GM23248 (cell line): ENCODE measurements around the gene GNG2. TPM values are rescaled to one million over a fixed set of nuclear protein-coding genes. Genes with fewer than 3 reads are reported as not detected.

Source experiments
- DNase-seq: peaks from one replicate; pipeline ENCODE4 v3.0.0-alpha.2; 2015
- H2AFZ ChIP-seq: fragments of 200-600 bp; sonication (generic); 2 replicates; pipeline ENCODE4 v1.6.1; 2016; ENCODE audit warnings: antibody characterized with exemption
- H3F3A ChIP-seq: fragments of 200-600 bp; sonication (generic); 2 replicates; pipeline ENCODE4 v1.6.1; 2016; ENCODE audit warnings: mild to moderate bottlenecking, antibody characterized with exemption, mixed run types; ENCODE audit not compliant: insufficient read depth
- H3K27ac ChIP-seq: fragments of 200-600 bp; sonication (generic); 2 replicates; pipeline ENCODE4 v1.5.1; 2016; ENCODE audit warnings: mild to moderate bottlenecking
- H3K27me3 ChIP-seq: fragments of 200-600 bp; sonication (generic); replicated peaks from 2 replicates; pipeline ENCODE4 v1.6.1; 2016; ENCODE audit warnings: mild to moderate bottlenecking; ENCODE audit not compliant: insufficient read depth
- H3K36me3 ChIP-seq: fragments of 200-600 bp; sonication (generic); 2 replicates; pipeline ENCODE4 v1.6.1; 2016; ENCODE audit warnings: low read depth, mild to moderate bottlenecking
- H3K4me1 ChIP-seq: fragments of 200-600 bp; sonication (generic); 2 replicates; pipeline ENCODE4 v1.6.1; 2016; ENCODE audit warnings: mild to moderate bottlenecking; ENCODE audit not compliant: insufficient read depth
- H3K4me2 ChIP-seq: fragments of 200-600 bp; sonication (generic); one replicate; pipeline ENCODE4 v1.6.1; 2016; ENCODE audit warnings: mild to moderate bottlenecking; ENCODE audit not compliant: unreplicated experiment
- H3K4me3 ChIP-seq: fragments of 200-600 bp; sonication (generic); 2 replicates; pipeline ENCODE4 v1.5.1; 2016; ENCODE audit warnings: mild to moderate bottlenecking
- H3K79me2 ChIP-seq: fragments of 200-600 bp; sonication (generic); 2 replicates; pipeline ENCODE4 v1.6.1; 2016; ENCODE audit warnings: mild to moderate bottlenecking; ENCODE audit not compliant: insufficient read depth
- H3K9ac ChIP-seq: fragments of 200-600 bp; sonication (generic); 2 replicates; pipeline ENCODE4 v1.6.1; 2016; ENCODE audit warnings: mild to moderate bottlenecking
- H3K9me2 ChIP-seq: fragments of 200-600 bp; sonication (generic); 2 replicates; pipeline ENCODE4 v1.6.1; 2016; ENCODE audit warnings: mixed run types, mild to moderate bottlenecking, moderate library complexity; ENCODE audit not compliant: insufficient read depth
- H3K9me3 ChIP-seq: fragments of 200-600 bp; sonication (generic); one replicate; pipeline ENCODE4 v1.6.1; 2017; ENCODE audit warnings: low read depth
- H4K20me1 ChIP-seq: fragments of 200-600 bp; sonication (generic); 2 replicates; pipeline ENCODE4 v1.6.0; 2016; ENCODE audit not compliant: insufficient read depth
- EZH2 ChIP-seq: fragments of 200-600 bp; sonication (generic); IDR thresholded peaks from 2 replicates; pipeline ENCODE4 v1.6.1; 2018; ENCODE audit warnings: antibody characterized with exemption, mild to moderate bottlenecking; ENCODE audit not compliant: insufficient read depth, poor library complexity, severe bottlenecking
- EZH2phosphoT487 ChIP-seq: fragments of 200-600 bp; sonication (generic); IDR thresholded peaks from 2 replicates; pipeline ENCODE4 v1.6.1; 2018; ENCODE audit warnings: antibody characterized with exemption, moderate library complexity, mild to moderate bottlenecking, low read depth; ENCODE audit not compliant: insufficient read depth
- WGBS, 2 experiments: methylation state at CpG; one replicate each; pipeline ENCODE4 v1.1.6; 2015 to 2017; ENCODE audit warnings: low lambda C conversion rate in 2 of 2, low coverage in 1 of 2; ENCODE audit errors: missing lambda C conversion rate in 2 of 2; 5-methylcytosine and 5-hydroxymethylcytosine counted together
- in situ Hi-C: fragments of 300-500 bp; cut with MboI; formaldehyde crosslinking; loops from 2 replicates; pipeline ENCODE4 v1.15.0; 2020
- polyA plus RNA-seq: library from polyadenylated mRNA; unstranded; fragments of >200 nt; fragmentation: Nextera tagmentation; extraction: Ambion mirVana; gene quantifications from 2 replicates; pipeline ENCODE4 v1.2.1, GENCODE V29; 2016
- total RNA-seq: library from RNA; depleted of rRNA; stranded (reverse); fragments of >200 nt; shearing (Covaris generic); gene quantifications from 2 replicates; pipeline ENCODE4 v1.2.3, GENCODE V29; 2014

The GNG2 gene
- total and polyA plus RNA-seq, 2 experiments from 2014 or later = 13.8 to 16.5 TPM

- Histone ChIP-seq H3K9me3 (no peaks in the 10 kb centered on the region), H3K9me2 (no peaks in the 10 kb centered on the region), H4K20me1 (no peaks in the 10 kb centered on the region), H3K36me3 (no peaks in the 10 kb centered on the region), H3K27me3 (no peaks in the 10 kb centered on the region), H3K27ac (no peak overlapping the region), H3K4me1 (no peaks in the 10 kb centered on the region), H3K9ac (no peak overlapping the region), H3K4me2 (no peak overlapping the region), H3F3A (0 out of 2 replicates have a peak, but pooled peaks cover 4% of the 10 kb centered on the region), H3K79me2 (no peaks in the 10 kb centered on the region), H3K4me3 (no peak overlapping the region), H2AFZ (no peak overlapping the region)
- in situ Hi-C loops = no loop called here
- DNase-seq = peak; percentile 37
- TF ChIP-seq EZH2 = no peak
- WGBS, 2 experiments = 54 to 60% methylated on average over 4 of the region's 4 CpGs
These were observed 68.8 kb downstream of the GNG2 start for GRCh38 chr14:51929166-51929565.

- H3K9ac ChIP-seq = no peak overlapping the region
- no peaks in the 10 kb centered on the region for H4K20me1 ChIP-seq
- TF ChIP-seq EZH2phosphoT487 = no peak
- no peak for TF ChIP-seq EZH2
- no peaks in the 10 kb centered on the region for H3K79me2 ChIP-seq
- H3K9me3 ChIP-seq = no peaks in the 10 kb centered on the region
- in situ Hi-C loops = no loop called here
- no peak overlapping the region for H2AFZ ChIP-seq
- H3F3A ChIP-seq = 0 out of 2 replicates have a peak, but pooled peaks cover 4% of the 10 kb centered on the region
- no peaks in the 10 kb centered on the region for H3K27me3 ChIP-seq
- H3K27ac ChIP-seq = no peak overlapping the region
- H3K4me2 ChIP-seq = no peak overlapping the region
- DNase-seq = no peak
- H3K4me1 ChIP-seq = no peaks in the 10 kb centered on the region
- no peak overlapping the region for H3K4me3 ChIP-seq
- 91 to 92% methylated on average over 8 of the region's 8 CpGs for WGBS, 2 experiments
- no peaks in the 10 kb centered on the region for H3K36me3 ChIP-seq
- H3K9me2 ChIP-seq = no peaks in the 10 kb centered on the region
These were observed 69.7 kb downstream of the GNG2 start for GRCh38 chr14:51929910-51930682.

- Histone ChIP-seq H3K36me3 (no peaks in the 10 kb centered on the region), H3K4me2 (no peak overlapping the region), H3K79me2 (no peaks in the 10 kb centered on the region), H3K4me3 (no peak overlapping the region), H3K9me3 (no peaks in the 10 kb centered on the region), H4K20me1 (no peaks in the 10 kb centered on the region), H3K9ac (no peak overlapping the region), H3F3A (0 out of 2 replicates have a peak, but pooled peaks cover 4% of the 10 kb centered on the region), H3K27ac (no peak overlapping the region), H3K4me1 (no peaks in the 10 kb centered on the region), H3K9me2 (no peaks in the 10 kb centered on the region), H3K27me3 (no peaks in the 10 kb centered on the region), H2AFZ (no peak overlapping the region)
- no peak for TF ChIP-seq EZH2
- no peak for TF ChIP-seq EZH2phosphoT487
- no peak for DNase-seq
- WGBS, 2 experiments = 94 to 95% methylated on average over 2 of the region's 2 CpGs
- in situ Hi-C loops = no loop called here
These were observed 70.9 kb downstream of the GNG2 start for GRCh38 chr14:51931308-51931707.

GRCh38 chr14:51933191-51933590 lies 72.8 kb downstream of the GNG2 start:
- 0 out of 2 replicates have a peak, but pooled peaks cover 4% of the 10 kb centered on the region for H3F3A ChIP-seq
- in situ Hi-C loops = no loop called here
- H3K27ac ChIP-seq = no peak overlapping the region
- H3K9me2 ChIP-seq = no peaks in the 10 kb centered on the region
- H3K4me1 ChIP-seq = no peaks in the 10 kb centered on the region
- H3K27me3 ChIP-seq = no peaks in the 10 kb centered on the region
- WGBS, 2 experiments = 76 to 86% methylated on average over 3 of the region's 3 CpGs
- no peak overlapping the region for H3K4me3 ChIP-seq
- no peak overlapping the region for H3K4me2 ChIP-seq
- no peaks in the 10 kb centered on the region for H3K79me2 ChIP-seq
- H4K20me1 ChIP-seq = no peaks in the 10 kb centered on the region
- TF ChIP-seq EZH2phosphoT487 (no peak), EZH2 (no peak)
- no peaks in the 10 kb centered on the region for H3K9me3 ChIP-seq
- no peak for DNase-seq
- H3K36me3 ChIP-seq = no peaks in the 10 kb centered on the region
- H3K9ac ChIP-seq = no peak overlapping the region
- H2AFZ ChIP-seq = no peak overlapping the region
